Right ventricle myocardium superior (tissue), 1 donor: ENCODE measurements around the gene RTN4IP1. TPM values are rescaled to one million over a fixed set of nuclear protein-coding genes. Genes with fewer than 3 reads are reported as not detected.
"Not testable (repeated sequence)": the region's sequence is repeated elsewhere in the genome, so short reads cannot be mapped to it uniquely, and the experiment has no call there.

Source experiments
- ATAC-seq: fragments of 200-7000 bp; cut with Tn5 transposase; one replicate; pipeline ENCODE4 v1.9.1; 2020; ENCODE audit warnings: mild to moderate bottlenecking; ENCODE audit not compliant: poor library complexity
- DNase-seq: peaks from one replicate; pipeline ENCODE4 v3.0.0-alpha.2; 2020
- intact Hi-C: fragments of 100-400 bp; cut with DNase I; formaldehyde crosslinking; loops from one replicate; pipeline ENCODE4 v1.11.2; 2022
- total RNA-seq: library from RNA; stranded (reverse); fragmentation: NEBNext Ultra II Directional; extraction: Animal tissue kit (Norgen Biotek cat#: 25700); gene quantifications from one replicate; pipeline ENCODE4 v1.2.1, GENCODE V29; 2021
- donor health status: DM: no; HTN: yes; CAD: no; lungs with severe emphysema.

Gene RTN4IP1
- total RNA-seq, 1 donor from 2014 or later: 20.4 TPM

DNA sequence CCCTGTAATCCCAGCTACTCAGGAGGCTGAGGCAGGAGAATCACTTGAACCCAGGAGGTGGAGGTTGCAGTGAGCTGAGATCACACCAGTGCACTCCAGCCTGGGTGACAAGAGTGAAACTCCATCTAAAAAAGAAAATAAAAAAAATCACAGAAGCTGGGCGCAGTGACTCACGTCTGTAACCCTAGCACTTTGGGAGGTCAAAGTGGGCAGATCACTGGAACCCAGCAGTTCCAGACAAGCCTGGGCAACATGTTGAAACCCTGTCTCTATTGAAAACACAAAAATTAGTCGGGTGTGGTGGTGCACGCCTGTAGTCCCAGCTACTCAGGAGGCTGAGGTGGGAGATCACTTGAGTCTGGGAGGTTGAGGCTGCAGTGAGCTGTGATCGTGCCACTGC lies 69.6 kb downstream of the RTN4IP1 start:
- DNase-seq, ATAC-seq: not testable (repeated sequence)
- intact Hi-C loops: loop anchor here (5.0 kb wide), 1 partner anchor 222 kb away; no protein-coding TSS in a partner anchor

DNA sequence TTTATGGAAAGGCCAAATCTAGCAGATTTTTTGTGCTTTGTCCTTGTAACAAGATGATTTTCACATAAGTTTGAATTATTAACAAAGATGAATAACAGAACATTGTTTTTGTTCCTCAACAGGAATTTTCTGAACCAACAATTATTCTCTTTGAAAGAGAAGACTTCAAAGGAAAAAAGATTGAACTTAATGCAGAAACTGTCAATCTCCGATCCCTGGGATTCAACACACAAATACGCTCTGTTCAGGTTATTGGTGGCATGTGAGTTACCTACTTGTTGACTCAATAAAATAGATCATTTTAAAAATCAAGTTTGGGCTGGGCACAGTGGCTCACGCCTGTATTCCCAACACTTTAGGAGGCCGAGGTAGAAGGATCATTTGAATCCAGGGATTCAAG lies 70.9 kb downstream of the RTN4IP1 start:
- intact Hi-C loops: no loop called here
- ATAC-seq (no peak), DNase-seq (no peak)

- intact Hi-C loops: no loop called here
- ATAC-seq (no peak), DNase-seq (no peak)
Measured at GRCh38 chr6:106557837-106558236, 71.5 kb downstream of the RTN4IP1 start.

- intact Hi-C loops: no loop called here
- ATAC-seq (no peak), DNase-seq (no peak)
Measured at GRCh38 chr6:106556368-106556960, 72.8 kb downstream of the RTN4IP1 start.

GRCh38 chr6:106555767-106556166 lies 73.5 kb downstream of the RTN4IP1 start:
- intact Hi-C loops: no loop called here
- DNase-seq: no peak
- ATAC-seq: no peak

DNA sequence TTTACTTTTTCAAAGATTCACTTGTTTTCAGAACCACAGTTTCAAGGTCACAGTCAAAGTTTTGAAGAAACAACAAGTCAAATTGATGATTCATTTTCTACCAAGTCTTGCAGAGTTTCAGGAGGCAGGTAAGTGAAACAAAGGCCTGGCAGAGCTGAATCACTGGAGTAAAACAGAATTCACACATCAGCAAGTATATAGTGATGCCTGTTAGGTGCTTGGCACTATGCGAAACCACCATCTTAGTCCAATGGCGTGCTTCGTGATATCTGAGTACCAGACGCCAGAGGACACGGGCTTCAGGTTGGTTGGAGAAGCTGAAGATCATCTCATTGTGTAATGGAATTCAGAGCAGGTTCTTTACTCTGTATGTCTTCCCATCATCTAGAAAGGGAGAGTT lies 75.9 kb downstream of the RTN4IP1 start:
- DNase-seq: no peak
- intact Hi-C loops: no loop called here
- no peak for ATAC-seq

GRCh38 chr6:106551155-106551554 lies 78.1 kb downstream of the RTN4IP1 start:
- ATAC-seq: no peak
- intact Hi-C loops: no loop called here
- no peak for DNase-seq

DNA sequence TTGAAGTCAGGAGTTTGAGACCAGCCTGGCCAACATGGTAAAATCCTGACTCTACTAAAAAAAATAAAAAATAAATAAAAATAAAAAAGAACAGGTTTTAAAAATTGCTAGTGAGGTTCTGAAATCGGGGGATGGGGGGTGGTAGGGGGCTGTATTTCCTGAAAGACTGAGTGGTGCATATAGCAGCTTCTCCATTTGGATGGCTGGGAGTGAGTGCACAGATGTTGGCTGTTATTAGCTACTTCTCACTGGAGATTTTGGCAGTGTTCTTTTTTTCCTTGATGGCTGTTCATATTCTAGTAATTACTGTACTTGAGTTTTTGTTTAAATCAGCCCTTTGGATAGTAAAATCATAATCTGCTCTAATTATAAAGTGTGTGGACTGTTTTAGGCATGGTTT lies 79.8 kb downstream of the RTN4IP1 start:
- intact Hi-C loops: no loop called here
- ATAC-seq (no peak), DNase-seq (no peak)

GRCh38 chr6:106548926-106549455 lies 80.3 kb downstream of the RTN4IP1 start:
- ATAC-seq, DNase-seq, intact Hi-C loops: not testable (repeated sequence)

DNA sequence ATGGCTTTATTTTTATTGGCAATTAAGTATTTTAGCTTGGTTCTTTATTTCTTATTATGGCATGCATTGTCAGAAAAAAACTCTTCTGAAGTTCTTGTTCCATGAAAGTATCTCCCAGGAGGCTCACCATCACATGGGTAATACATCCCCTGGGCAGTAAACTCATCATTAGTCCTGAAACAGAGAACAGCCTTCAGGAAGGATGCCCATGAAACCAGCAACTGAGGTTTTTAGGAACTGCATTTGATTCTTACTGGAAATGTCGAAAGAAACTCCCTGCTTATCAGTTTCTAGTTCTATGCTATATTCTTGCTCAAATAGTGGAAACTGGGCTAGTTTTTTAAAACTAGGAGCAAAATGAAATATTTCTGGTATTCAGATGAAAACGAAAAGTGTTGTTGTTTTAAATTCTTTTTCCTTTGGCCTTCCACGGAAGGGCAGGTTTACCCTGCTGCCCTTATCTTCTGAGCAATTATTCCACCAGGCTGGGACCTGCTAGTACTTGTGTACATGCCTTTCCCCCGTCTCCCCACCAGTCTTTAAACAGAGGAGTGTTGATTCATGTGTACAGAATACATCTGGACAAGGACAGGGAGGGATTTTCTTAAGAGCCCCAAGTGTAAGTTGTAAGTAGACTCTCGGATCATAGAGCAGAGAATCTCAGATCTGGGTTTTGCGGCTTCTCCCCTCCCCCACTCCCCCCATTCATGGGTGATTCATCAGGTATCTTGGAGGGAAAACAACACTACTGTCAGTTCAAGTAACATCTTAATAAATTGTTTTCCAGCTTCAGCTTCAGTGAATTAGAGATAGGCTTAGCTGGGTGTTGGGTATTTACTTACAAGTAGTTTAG lies 81.5 kb downstream of the RTN4IP1 start:
- ATAC-seq (no peak), DNase-seq (no peak)
- intact Hi-C loops: no loop called here

DNA sequence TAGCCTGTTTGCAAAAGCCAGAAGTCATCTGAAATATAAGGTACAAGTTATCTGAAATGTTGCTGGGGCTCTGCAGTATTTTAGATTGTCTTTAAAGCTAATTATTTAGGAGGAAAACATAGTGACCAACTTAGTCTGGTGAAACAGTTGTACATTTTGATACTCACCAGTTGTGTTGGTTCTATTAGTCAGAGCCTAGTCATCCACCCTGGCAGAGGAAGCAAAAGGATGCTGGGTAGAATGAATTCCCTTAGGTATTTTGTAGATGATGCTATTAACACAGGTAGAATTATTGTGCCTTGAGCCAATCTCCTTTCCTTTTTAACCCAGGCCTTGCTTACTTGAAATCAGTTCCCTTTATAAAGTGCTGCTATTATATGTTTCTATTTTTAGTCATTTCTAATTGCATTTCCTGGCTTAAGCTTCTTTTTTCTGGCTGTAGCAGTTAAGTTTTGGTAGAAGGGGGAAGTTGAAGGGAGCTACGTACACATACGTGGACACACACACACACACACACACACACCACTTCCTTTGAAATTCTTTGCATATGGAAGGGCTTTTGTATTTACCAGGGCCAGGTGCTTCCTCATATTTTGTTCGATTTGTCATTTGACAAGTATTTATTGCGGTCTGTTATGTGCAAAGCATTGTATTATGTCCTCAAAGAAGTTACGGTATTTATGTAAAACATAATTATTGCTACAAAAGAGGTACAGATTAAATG lies 82.4 kb downstream of the RTN4IP1 start:
- intact Hi-C loops: no loop called here
- ATAC-seq (peak; percentile 55), DNase-seq (no peak)

- ATAC-seq: no peak
- no peak for DNase-seq
- intact Hi-C loops: no loop called here
Measured at GRCh38 chr6:106546261-106546690, 83.0 kb downstream of the RTN4IP1 start.

DNA sequence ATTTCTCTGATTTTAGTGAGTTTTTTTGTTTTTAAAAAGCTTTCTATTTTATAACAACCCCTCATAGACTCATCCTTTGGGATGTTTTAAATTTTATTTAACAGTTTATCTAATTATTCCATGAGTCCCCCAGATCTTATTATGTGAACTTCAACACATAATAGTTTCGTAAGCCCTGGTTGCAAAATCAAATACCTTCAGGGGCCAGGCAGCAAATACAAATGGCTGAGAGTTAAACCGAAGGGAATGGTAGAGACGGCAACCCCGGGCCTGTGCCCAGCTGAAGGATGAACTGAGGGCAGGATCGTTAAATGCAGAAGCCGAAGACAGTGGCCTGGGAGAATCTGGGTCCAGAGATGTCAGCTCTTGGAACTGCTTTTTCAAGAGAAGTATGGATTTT lies 88.4 kb downstream of the RTN4IP1 start:
- intact Hi-C loops: no loop called here

DNA sequence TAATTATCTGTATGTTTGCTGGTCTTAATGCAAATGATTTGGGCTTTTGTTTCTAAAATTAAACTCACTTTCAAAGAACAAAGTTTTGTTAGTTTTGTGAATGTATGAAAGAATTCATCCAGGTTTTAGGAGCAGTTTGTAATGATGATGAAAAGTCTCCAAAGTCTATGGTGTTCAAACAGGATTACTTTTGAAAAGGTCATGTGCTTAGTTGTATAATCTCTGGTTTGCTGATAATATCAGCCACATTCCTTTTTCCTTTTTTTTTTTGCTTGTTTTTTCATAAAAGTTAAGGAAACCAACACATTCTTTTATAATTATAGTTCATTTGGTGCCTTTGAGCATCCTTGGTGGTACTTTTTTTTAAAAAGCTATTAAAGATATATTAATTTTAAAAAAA lies 88.9 kb downstream of the RTN4IP1 start:
- ATAC-seq (no peak), DNase-seq (no peak)
- intact Hi-C loops: no loop called here

More for the DNA sequence above, 88.4 kb downstream of the RTN4IP1 start:
- no peak for ATAC-seq
- DNase-seq: no peak

- no peak for DNase-seq
- intact Hi-C loops: no loop called here
- no peak for ATAC-seq
Measured at GRCh38 chr6:106539936-106540335, 89.4 kb downstream of the RTN4IP1 start.

DNA sequence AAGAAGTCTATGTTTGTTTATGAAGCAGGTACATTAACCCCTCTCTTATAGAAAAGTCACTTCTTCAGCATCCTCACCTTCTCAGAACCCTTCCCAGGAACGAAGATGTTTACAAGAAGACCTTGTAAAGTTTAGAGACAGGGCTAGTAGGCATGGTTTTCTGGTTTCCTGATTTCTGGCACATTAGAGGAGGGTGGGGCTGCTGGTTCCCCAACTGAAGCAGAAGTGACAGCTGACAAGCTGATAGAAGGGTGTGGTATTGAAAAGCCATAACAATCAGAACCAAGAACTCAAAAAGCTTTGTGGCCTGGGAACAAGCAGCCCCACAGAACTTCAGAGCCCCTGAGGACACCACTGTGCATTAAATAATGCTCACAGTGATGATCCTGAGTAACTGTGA lies 91.2 kb downstream of the RTN4IP1 start:
- DNase-seq (no peak), ATAC-seq (peak; percentile 58)
- intact Hi-C loops: no loop called here

DNA sequence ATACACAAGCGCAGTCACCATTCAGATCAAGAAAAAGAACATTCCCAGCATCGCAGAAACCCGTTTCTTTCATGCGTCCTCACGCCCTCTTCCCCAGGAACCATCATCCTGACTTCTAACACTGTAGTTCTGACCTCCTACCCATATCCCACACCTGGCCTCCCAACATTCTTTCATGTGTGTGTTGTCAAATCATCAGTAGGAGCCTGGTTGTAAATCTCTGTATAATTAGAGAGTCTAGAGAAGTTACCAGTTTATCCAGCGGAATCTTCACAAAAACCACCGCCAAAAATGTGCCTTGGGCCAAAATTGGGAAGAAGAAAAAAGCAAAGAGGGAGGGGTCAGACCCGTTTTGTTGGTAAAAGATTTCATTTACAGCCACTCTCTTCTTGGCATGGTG lies 91.6 kb downstream of the RTN4IP1 start:
- no peak for DNase-seq
- no peak for ATAC-seq
- intact Hi-C loops: no loop called here

DNA sequence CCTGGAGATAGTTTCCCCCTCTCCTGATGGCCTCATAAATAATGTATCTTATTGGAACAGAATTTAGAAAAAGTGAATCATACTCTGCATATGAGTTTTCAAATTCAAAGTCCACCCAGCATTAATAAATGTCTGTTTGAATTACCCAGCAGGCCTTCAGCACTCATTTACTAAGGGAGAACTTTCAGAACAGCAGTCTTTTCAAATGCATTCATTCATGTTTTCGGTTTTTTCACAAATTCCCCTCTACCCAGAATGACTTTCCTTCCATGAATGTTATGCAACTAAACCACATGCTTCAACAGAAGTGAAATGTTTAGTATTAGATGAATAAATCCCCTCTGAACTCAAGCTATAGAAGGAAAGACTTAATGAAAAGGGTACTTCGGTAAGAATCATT lies 92.4 kb downstream of the RTN4IP1 start:
- intact Hi-C loops: no loop called here
- DNase-seq (no peak), ATAC-seq (no peak)

DNA sequence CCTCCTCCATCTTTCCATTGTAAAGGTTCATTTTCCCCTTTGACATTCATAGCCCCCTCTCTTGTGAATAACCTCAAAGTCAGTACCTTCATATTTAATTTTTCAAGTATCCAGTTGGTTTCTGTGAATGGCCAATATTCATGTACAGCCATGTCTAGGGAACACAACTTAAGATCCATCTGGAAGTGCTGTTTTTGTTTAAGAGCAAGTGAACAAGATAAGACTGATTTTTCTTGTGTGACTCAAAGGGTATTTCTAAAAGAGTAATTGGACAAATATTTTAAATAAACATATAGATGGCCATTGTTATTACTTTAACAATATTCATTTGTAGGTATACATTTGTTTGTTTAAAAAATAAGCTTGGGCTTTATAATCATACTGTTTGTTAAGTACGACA lies 92.9 kb downstream of the RTN4IP1 start:
- intact Hi-C loops: no loop called here
- DNase-seq (no peak), ATAC-seq (no peak)
